HG03135 (cell line): ENCODE measurements around the gene CPNE9.
"Not testable (repeated sequence)": the region's sequence is repeated elsewhere in the genome, so short reads cannot be mapped to it uniquely, and the experiment has no call there.

Source experiments
- ATAC-seq: cut with Tn5 transposase; IDR thresholded peaks from one replicate; pipeline ENCODE4 v1.9.1; 2021; ENCODE audit warnings: mild to moderate bottlenecking, moderate library complexity; ENCODE audit not compliant: unreplicated experiment

Gene CPNE9

GRCh38 chr3:9771007-9771406, 67.4 kb downstream of the CPNE9 start:
- ATAC-seq = not testable (repeated sequence)

GRCh38 chr3:9776896-9777693, 73.5 kb downstream of the CPNE9 start:
- ATAC-seq = no peak

- ATAC-seq = no peak
These were observed 74.0 kb downstream of the CPNE9 start for GRCh38 chr3:9777694-9778021.

GRCh38 chr3:9778143-9779074, 74.8 kb downstream of the CPNE9 start:
- no peak for ATAC-seq

GRCh38 chr3:9779075-9779593, 75.5 kb downstream of the CPNE9 start:
- no peak for ATAC-seq
